ENCODE data around the gene C12orf42. TPM values are rescaled to one million over a fixed set of nuclear protein-coding genes. Genes with fewer than 3 reads are reported as not detected.

The C12orf42 gene
- total RNA-seq, 1 donor from 2014 or later, result not detected

- DNase-seq (ENCODE audit: low read depth), result no peak
- TF ChIP-seq, protein P1, sequence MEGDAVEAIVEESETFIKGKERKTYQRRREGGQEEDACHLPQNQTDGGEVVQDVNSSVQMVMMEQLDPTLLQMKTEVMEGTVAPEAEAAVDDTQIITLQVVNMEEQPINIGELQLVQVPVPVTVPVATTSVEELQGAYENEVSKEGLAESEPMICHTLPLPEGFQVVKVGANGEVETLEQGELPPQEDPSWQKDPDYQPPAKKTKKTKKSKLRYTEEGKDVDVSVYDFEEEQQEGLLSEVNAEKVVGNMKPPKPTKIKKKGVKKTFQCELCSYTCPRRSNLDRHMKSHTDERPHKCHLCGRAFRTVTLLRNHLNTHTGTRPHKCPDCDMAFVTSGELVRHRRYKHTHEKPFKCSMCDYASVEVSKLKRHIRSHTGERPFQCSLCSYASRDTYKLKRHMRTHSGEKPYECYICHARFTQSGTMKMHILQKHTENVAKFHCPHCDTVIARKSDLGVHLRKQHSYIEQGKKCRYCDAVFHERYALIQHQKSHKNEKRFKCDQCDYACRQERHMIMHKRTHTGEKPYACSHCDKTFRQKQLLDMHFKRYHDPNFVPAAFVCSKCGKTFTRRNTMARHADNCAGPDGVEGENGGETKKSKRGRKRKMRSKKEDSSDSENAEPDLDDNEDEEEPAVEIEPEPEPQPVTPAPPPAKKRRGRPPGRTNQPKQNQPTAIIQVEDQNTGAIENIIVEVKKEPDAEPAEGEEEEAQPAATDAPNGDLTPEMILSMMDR (conservative IDR thresholded peaks at IDR 0.05; ENCODE audit: low read depth, low read length), result no peak
- H3K4me3 ChIP-seq (ENCODE audit: low read depth, low read length), result no peak overlapping the region
These were observed 146.8 kb downstream of the C12orf42 start for GRCh38 chr12:103348935-103349334.

GRCh38 chr12:103336940-103337339 lies 158.8 kb downstream of the C12orf42 start:
- TF ChIP-seq, protein P1 (conservative IDR thresholded peaks at IDR 0.05; ENCODE audit: low read depth, low read length), result no peak
- H3K4me3 ChIP-seq (ENCODE audit: low read depth, low read length), result no peak overlapping the region
- no peak for DNase-seq (ENCODE audit: low read depth)

DNA sequence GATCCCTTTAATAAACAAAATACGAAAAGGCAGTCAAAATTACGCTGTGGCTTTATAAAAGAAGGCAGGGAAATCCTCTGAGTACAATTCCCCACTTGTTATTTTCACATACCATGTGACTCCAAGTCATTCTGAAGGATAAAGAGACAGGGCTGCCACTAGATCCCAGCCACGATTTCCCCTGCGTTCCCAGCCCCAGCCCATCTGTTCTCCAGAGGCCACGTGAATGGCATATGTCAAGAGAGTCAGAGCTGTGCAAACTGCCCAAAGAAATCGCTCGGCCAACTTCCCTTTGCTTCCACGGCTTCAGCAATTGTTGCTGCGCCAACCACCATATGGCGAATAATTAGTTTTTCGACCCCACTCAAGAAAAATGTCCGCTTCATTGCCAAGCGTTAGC lies 161.3 kb downstream of the C12orf42 start:
- no peak for DNase-seq (ENCODE audit: low read depth)
- TF ChIP-seq, protein P1 (conservative IDR thresholded peaks at IDR 0.05; ENCODE audit: low read depth, low read length), result no peak
- no peak overlapping the region for H3K4me3 ChIP-seq (ENCODE audit: low read depth, low read length)

- no peak for DNase-seq (ENCODE audit: low read depth)
- H3K4me3 ChIP-seq (ENCODE audit: low read depth, low read length), result no peak overlapping the region
- TF ChIP-seq, protein P1 (conservative IDR thresholded peaks at IDR 0.05; ENCODE audit: low read depth, low read length), result no peak
These were observed 162.1 kb downstream of the C12orf42 start for GRCh38 chr12:103333676-103334075.

GRCh38 chr12:103331643-103332042 lies 164.1 kb downstream of the C12orf42 start:
- no peak overlapping the region for H3K4me3 ChIP-seq (ENCODE audit: low read depth, low read length)
- no peak for DNase-seq (ENCODE audit: low read depth)
- TF ChIP-seq, protein P1 (conservative IDR thresholded peaks at IDR 0.05; ENCODE audit: low read depth, low read length), result no peak

GRCh38 chr12:103330672-103331071 lies 165.1 kb downstream of the C12orf42 start:
- DNase-seq (ENCODE audit: low read depth), result no peak
- no peak overlapping the region for H3K4me3 ChIP-seq (ENCODE audit: low read depth, low read length)
- TF ChIP-seq, protein P1 (conservative IDR thresholded peaks at IDR 0.05; ENCODE audit: low read depth, low read length), result no peak

DNA sequence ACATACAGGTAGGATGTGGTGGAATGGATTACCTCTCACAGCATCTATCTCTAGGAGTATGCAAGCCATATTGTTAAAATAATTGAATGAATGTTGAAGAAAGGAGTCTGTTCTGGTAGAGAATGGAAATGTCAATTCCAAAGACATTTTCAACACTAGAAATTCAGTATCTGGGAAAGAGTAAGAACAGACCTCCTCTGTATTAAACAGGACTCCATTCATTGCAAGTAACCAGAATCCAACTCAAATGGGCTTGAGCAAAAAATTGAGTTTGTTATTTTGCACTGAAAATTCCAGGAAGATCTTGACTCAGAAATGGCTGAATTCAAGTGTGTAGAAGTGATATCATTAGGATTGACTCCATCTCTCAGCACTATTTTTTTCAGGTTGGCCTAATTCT lies 168.1 kb downstream of the C12orf42 start:
- H3K4me3 ChIP-seq (ENCODE audit: low read depth, low read length), result no peak overlapping the region
- DNase-seq (ENCODE audit: low read depth), result no peak
- TF ChIP-seq, protein P1 (conservative IDR thresholded peaks at IDR 0.05; ENCODE audit: low read depth, low read length), result no peak
